Spleen (tissue), 7 donors: ENCODE data around the gene RTF1.

Experiments used
- POLR2A ChIP-seq, 3 donors: fragments of 450-650 bp; IDR thresholded peaks; one replicate each; pipeline ENCODE4 v1.5.1; 2017; ENCODE audit warnings: antibody characterized with exemption in 3 of 3, mild to moderate bottlenecking in 1 of 3
- TF ChIP-seq, protein P1 (sequence below), 11 experiments: fragments of 200-600 bp in 7 of 11; fragments of 450-650 bp in 4 of 11; sonication (generic) in 4 of 11; IDR thresholded peaks in 8 of 11; conservative IDR thresholded peaks in 3 of 11; 1 replicate in 7 of 11; 2 replicates in 4 of 11; pipeline versions ENCODE4 v1.4.0 to v1.8.0; 2016 to 2021; ENCODE audit warnings: antibody characterized with exemption in 11 of 11, inconsistent platforms in 4 of 11, mild to moderate bottlenecking in 1 of 11
- donor health status: DM: no; HTN: no; CAD: no; lungs with moderate emphysema.
- donor health status: DM: no; HTN: no; CAD: no.
- donor health status: DM: no; HTN: no; CAD: no.

DNA sequence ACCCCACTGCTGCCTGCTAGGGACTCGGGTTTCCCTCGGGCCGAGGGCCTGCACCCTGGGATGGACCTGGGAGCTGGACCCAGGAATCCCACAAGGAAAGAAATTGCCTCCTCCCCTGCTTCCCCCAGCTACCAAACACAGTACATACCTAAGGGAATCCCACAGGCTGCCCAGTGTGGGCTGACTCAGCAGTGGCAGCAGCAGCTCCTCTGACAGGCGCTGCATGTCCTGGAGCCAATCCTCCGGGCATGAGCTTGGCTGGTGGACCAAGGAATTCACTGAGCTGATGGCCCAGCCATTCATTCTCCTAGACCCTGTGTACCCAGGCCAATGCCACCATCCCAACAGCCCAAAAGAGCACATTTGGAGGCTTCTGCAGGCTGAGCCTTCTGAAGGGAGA lies 106.2 kb downstream of the RTF1 start:
- no peak for TF ChIP-seq POLR2A (IDR thresholded peaks at IDR 0.05)
- TF ChIP-seq, protein P1, sequence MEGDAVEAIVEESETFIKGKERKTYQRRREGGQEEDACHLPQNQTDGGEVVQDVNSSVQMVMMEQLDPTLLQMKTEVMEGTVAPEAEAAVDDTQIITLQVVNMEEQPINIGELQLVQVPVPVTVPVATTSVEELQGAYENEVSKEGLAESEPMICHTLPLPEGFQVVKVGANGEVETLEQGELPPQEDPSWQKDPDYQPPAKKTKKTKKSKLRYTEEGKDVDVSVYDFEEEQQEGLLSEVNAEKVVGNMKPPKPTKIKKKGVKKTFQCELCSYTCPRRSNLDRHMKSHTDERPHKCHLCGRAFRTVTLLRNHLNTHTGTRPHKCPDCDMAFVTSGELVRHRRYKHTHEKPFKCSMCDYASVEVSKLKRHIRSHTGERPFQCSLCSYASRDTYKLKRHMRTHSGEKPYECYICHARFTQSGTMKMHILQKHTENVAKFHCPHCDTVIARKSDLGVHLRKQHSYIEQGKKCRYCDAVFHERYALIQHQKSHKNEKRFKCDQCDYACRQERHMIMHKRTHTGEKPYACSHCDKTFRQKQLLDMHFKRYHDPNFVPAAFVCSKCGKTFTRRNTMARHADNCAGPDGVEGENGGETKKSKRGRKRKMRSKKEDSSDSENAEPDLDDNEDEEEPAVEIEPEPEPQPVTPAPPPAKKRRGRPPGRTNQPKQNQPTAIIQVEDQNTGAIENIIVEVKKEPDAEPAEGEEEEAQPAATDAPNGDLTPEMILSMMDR (IDR thresholded peaks at IDR 0.05 in 8 of 11, conservative IDR thresholded peaks at IDR 0.05 in 3 of 11) = no peak
